ENCODE data around the gene ZNF587B.
"Not testable (repeated sequence)": the region's sequence is repeated elsewhere in the genome, so short reads cannot be mapped to it uniquely, and the experiment has no call there.

Gene ZNF587B

DNA sequence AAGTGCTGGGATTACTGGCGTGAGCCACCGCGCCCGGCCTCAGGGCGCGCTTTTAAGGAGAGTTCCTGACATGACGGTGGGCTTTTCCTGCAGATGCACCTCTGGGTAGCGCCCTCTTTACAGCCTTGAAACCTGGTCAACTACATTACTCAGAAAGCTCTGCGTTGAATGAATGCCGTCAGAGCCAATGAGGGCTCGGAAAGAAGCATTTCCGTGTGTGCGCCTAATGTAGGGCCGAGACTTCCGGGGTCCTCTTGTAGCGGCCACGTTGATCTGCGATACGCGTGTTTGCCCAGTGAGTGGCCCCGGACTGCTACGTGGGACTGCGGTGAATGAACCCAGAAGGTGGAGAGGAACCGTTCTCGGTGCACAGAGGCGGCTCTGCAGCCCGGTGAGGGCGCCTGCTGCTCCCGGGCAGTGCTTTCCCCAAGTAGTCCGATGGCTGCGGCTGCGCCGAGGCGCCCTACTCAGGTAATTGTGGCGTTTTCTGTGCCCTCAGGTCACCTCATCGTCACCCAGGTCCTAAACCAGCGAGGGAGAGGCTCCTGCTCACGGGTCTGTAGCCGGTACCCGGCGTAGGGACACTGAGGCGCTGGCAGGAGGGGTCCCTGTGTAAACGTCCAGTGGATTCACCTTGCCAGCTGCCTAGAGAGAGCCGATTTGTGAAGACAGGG lies 10.5 kb upstream of the ZNF587B start:
- DNase-seq (ENCODE audit: low read depth), result peak; percentile 78

DNA sequence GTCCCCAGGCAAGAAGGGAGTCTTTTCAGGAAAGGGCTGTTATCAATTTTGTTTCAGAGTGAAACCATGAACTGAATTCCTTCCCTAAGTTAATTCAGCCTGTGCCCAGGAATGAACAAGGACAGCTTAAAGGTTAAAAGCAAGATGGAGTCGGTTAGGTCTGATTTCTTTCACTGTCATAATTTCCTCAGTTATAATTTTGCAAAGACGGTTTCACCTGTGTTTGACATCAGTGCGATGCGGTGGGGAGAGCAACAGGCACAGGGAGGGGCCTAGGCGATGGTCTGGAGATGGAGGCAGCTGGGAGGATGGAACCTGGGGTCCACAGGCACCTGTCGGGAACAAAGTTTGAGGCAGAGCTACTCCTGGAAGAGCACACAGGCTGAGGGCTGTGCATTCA lies 9.5 kb upstream of the ZNF587B start:
- no peak for DNase-seq (ENCODE audit: low read depth)

GRCh38 chr19:57821095-57821494 lies 9.0 kb upstream of the ZNF587B start:
- DNase-seq (ENCODE audit: low read depth), result not testable (repeated sequence)

- not testable (repeated sequence) for DNase-seq (ENCODE audit: low read depth)
Measured at GRCh38 chr19:57821501-57821900, 8.6 kb upstream of the ZNF587B start.

DNA sequence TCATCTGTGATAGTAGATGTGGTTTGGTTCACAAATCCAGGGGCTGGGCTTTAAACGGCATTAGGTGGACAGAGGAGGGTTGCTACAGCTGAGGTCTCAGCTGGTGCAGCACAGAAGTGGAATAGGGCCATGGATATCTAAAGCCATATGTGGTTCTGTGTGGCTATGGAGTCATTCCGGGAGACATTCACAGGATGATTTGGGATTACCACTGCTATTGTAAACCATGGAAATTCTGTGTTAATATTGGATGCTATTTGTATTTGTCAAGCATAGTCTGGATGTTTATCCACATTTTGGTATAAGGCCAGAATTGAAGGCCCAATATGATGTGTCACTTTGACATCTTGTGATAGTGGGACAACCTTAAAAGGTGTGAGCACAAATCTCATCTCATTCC lies 6.9 kb upstream of the ZNF587B start:
- DNase-seq (ENCODE audit: low read depth), result not testable (repeated sequence)

GRCh38 chr19:57823608-57824007 lies 6.5 kb upstream of the ZNF587B start:
- DNase-seq (ENCODE audit: low read depth), result not testable (repeated sequence)

DNA sequence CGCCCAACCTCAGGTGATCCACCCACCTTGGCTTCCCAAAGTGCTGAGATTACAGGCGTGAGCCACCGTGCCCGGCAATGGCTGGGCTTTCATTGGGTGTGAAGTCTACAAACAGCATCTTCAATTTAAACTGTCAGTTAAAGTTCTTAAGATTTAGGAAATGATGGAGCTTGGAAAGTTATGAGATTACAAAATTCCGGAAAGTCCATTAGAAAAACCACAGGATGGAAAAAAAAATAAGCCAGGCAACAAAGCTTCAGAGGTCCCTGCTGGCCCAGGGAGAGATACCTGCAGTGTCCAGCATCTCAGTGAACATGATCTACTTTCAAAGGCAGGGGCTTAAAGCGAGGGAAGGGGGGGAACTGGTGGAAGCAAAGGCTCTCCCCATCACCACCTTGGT lies 4.6 kb upstream of the ZNF587B start:
- DNase-seq (ENCODE audit: low read depth), result no peak

DNA sequence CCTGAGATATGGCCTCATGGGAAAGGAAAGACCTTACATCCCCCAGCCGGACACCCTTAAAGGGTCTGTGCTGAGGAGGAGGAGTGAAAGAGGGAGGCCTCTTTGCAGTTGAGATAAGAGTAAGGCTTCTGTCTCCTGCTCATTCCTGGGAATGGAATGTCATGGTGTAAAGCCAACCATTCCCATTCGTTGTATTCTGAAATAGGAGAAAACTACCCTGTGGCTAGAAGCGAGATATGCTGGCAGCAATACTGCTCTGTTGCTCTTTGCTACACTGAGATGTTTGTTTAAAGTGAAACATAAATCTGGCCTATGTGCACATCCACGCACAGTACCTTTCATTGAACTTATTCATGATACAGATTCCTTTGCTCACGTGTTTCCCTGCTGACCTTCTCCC lies 783 bp upstream of the ZNF587B start:
- no peak for DNase-seq (ENCODE audit: low read depth)

DNA sequence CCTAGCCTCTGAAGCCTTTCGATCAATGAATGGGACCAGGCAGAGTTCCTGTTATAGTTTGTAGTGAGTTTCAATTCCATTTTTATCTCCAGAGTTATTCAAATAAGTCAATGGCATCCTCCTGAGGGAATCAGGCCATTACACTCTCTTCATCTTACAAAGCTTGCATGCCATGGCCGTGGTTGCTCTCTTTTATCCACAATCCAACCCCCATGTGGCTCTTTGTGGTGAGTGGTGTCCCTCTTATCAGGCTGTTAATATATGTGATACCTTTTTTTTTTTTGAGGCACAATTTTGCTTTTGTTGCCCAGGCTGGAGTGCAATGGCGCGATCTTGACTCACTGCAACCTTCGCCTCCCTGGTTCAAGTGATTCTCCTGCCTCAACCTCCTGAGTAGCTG lies 6.9 kb downstream of the ZNF587B start:
- not testable (repeated sequence) for DNase-seq (ENCODE audit: low read depth)

- DNase-seq (ENCODE audit: low read depth), result not testable (repeated sequence)
Measured at GRCh38 chr19:57838622-57839191, 8.6 kb downstream of the ZNF587B start.

GRCh38 chr19:57841122-57841763 lies 11.1 kb downstream of the ZNF587B start:
- DNase-seq (ENCODE audit: low read depth), result no peak

DNA sequence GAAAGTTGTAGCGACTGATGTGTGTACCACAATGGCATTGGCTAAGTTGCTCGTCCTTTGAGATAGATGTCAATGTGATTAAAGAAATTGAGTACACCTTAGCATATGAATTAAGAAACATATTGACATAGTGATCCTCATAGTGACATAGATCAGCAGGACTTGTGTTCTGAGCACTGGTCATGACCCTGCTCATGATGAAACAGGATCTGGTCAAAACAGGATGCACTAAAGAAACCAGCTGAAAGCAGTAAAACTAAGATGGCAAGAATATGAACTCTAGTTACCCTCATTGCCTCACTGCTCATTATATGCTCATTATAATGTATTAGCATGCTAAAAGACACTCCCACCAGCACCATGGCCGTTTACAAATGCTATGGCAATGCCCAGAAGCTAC lies 17.1 kb downstream of the ZNF587B start:
- DNase-seq (ENCODE audit: low read depth), result not testable (repeated sequence)

DNA sequence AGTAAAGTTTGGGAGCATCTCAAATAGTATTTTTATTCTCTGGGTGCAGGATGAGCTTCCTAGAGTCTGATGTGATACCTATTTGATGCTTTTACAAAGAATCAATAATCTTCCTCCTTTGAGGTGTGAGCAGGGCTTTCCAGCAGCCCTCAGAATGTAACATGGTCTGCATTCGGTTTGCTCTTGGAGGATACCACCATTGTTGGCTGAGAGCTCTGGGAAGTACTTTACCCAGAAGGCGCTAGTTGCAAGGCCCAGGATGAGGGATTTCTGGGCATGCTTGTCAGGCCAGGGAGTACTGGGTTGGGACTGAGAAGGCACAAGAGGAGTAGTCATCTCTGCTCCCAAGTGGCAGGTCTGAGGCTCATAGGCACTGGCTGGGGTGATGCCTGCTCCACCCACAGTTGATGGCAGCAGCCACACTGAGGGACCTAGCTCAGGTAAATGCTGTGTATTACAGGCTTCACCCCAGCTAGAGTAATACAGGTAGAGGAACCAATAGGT lies 19.1 kb downstream of the ZNF587B start:
- not testable (repeated sequence) for DNase-seq (ENCODE audit: low read depth)

DNA sequence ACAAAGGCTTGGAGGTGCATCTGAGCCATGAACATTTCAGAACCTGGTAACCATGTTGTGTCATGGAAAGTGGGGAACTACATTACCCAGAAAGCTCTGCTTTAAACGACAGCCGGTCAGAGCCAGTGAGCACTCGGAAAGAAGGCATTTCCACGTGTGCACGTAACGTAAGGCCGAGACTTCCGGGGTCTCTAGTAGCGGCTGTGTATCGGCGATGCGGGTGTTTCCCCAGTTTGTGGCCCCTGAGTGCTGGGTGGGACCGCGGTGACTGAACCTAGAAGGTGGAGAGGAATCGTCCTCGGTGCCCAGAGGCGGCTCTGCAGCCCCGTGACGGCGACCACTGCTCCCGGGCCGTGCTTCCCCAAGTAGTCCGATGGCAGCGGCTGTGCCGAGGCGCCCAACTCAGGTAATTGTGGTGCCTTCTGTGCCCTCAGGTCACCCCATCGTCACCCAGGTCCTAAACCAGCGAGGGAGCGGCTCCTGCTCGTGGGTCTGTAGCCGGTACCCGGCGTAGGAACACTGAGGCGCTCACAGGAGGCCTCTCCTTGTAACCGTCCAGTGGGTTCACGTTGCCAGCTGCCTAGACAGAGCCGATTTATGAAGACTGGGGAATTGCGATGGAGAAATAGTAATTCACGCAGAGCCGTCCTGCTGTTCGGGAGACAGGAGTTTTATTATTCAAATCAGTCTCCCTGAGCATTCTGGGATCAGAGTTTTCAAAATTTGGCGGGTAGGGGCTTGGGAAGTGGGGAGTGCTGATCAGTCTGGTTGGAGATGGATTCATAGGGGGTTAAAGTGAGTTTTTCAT lies 19.8 kb downstream of the ZNF587B start, which contains the start of gene ZNF587:
Gene ZNF587 (plus strand): TSS at position 194 of the 808 bp plus-strand sequence. CDS start 180 bp downstream, at position 374.
- peak; percentile 66 for DNase-seq (ENCODE audit: low read depth)

DNA sequence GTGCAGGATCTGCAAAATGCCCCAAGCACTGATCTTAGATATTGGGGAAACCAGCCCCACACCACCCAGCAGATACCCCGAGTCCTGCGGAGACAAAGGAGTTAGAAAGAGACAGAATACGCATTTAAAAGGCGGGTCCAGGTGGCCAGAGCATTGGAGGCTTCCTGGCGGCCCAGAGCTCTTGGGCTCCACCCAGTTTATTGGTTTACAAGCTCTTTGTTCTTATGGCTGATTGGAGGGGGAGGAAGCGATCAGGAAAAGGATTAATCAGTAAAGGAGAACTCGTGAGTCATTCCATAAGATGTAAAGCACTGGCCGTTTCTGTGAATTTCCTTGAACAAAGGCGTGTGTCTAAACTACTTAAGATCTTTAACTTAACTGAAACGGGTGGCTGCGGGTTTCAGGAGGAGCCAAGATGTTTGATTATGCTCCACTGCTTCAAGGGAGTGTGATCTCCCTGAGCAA lies 20.5 kb downstream of the ZNF587B start:
- no peak for DNase-seq (ENCODE audit: low read depth)

DNA sequence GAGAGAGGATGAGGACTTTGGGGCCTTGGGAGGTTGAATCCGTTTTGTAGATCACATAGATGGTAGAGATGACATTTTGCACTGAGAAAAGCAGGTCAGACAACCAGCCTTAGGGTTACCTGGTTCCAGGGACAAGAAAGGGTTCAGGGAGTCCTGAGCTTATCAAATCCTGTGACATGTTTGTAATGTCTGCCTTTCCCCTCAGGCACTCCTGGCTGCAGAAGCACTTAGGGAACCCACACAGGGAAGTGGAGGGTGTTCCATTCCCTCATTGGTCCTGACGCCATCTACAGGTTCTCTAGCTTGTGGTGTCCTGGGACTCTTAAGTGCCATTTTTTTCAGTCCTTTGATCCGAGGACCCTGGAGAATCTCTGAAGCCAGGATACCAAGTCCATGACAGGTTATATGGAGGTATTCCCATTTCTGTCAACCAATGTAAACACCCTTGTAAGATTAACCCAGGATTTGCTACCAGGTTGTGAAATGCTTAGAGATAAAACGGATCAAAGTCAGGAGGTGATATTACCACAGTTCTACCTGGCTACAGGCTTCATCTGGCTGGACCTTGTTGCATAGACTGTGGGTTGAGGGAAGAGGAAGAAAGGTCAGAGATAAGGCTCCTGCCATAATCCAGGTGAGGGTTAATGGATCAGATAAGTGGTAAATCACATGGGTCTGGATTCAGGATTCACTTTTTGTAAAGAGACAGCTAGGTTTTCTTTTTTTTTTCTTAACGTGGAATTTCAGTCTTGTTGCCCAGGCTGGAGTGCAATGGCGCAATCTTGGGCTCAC lies 21.9 kb downstream of the ZNF587B start:
- DNase-seq (ENCODE audit: low read depth), result not testable (repeated sequence)

DNA sequence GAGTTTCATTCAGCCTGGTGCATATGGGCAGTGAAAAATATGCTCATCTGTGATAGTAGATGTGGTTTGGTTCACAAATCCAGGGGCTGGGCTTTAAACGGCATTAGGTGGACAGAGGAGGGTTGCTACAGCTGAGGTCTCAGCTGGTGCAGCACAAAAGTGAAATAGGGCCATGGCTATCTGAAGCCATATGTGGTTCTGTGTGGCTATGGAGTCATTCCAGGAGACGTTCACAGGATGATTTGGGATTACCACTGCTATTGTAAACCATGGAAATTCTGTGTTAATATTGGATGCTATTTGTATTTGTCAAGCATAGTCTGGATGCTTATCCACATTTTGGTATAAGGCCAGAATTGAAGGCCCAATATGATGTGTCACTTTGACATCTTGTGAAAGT lies 24.0 kb downstream of the ZNF587B start:
- not testable (repeated sequence) for DNase-seq (ENCODE audit: low read depth)

DNA sequence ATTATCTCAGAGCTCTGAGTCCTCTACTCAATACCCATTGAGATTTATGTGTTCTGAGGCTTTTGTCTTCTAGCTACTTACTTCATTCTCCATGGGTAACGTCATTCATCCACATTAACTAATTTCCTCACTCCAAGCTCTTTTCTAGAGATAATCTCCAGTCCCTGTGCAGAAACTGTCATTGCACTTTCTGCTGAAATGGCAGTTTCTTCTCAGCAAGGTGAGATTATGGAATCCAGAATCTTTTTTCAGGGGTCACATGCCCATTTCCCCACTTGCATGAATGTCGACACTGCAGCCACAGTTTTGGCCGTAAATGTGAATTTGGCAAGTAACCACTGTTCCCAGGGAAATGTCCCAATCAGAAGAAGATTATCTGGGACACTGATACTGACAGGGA lies 32.3 kb downstream of the ZNF587B start:
- DNase-seq (ENCODE audit: low read depth), result not testable (repeated sequence)

- no peak for DNase-seq (ENCODE audit: low read depth)
Measured at GRCh38 chr19:57867868-57868492, 37.9 kb downstream of the ZNF587B start.

- DNase-seq (ENCODE audit: low read depth), result not testable (repeated sequence)
Measured at GRCh38 chr19:57869655-57870054, 39.6 kb downstream of the ZNF587B start.

- DNase-seq (ENCODE audit: low read depth), result no peak
Measured at GRCh38 chr19:57870225-57870624, 40.1 kb downstream of the ZNF587B start.

Data from fibroblast of the conjunctiva (primary cell).